Measurements from ENCODE around the gene CDK11B.
"Not testable (repeated sequence)": the region's sequence is repeated elsewhere in the genome, so short reads cannot be mapped to it uniquely, and the experiment has no call there.

Gene CDK11B

DNA sequence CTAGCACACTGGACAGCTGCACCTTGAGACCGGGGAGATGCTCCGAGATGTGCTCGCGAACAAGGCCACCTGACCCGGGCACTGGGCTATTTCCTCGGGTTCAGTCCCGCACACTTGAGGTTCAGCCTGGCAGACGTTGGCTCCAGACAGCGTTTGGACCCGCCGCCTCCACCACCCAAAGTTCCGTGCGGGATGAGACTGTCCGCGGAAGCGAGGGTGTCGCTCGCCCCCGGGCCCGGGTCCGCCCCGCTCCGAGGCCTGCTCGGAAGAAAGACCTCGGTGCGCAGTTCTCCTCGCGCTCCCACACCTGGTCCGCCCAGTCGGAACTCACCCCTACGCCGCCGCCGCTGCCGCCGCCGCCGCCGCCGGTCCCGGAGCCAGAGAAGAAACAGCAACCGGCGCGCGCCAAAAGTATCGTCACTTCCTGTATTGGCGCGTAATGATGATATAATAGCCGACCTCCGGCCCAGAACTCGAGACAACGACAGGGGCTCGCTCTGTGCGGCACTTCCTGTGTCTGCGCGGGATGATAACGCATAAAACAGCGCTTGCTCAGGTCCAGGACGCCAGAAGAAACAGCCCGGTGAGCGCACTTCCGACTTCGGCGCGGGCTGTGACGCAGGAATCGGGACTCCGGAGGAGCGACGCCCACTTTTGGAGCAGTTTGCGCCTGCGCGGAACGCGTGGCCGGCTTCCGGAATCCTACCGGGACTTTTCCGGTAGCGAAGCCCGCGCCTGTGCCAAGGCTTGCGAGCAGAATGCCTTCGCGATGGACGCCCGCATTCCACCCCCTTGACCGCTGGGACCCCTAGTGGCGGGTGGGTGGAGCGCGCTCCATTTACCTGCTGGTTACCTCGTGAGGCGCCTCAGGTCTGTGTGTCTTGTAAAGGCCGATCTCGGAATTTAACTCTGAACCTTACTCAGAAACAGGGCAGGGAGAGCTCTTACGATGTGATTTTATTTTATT, at the start of gene CDK11B:
Gene CDK11B (minus strand): TSS at position 422 of the 967 bp plus-strand sequence. CDS start 1,519 bp downstream, outside the sequence.
- peak; percentile 95 for DNase-seq (ENCODE audit: low read depth)

DNA sequence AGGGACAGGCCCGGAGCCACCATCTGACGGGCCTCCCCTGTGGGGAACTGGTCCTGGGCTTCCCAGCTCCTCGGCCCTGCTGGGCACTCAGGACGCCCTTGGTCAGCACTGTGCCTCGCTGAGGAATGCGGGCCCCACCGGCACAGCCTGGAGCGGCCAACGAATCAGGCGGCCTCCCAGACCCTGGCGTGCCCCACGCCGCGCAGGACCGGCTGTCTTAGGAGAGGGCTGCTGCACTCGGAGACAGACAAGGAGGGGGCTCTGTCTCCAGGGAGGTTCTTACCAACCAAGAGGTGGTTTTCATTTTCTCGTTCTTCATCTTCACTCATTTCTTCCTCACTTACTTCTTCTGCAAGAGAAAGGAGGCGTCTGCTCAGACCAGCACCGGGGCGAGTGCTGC, 49.1 kb upstream of the CDK11B start:
- not testable (repeated sequence) for DNase-seq (ENCODE audit: low read depth)

DNA sequence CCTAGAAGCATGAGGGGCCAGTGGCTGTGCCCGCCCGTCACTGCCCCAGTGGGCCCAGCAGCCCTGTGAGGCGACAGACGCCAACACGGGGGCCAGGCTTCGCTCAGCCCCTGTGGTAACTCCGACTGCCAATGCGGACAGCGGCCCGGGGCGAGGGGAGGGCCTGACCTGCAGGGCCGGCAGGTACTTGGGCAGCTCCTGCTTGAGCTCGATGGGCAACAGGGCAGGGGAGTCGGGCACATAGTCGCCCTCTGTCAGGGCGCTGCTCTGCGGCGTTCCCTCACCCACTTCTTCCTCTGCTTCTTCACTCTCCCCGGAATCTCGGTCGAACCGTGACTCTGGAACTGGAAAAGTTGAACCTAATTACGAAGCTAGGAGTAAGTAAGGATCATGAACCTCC, 48.4 kb upstream of the CDK11B start:
- not testable (repeated sequence) for DNase-seq (ENCODE audit: low read depth)

DNA sequence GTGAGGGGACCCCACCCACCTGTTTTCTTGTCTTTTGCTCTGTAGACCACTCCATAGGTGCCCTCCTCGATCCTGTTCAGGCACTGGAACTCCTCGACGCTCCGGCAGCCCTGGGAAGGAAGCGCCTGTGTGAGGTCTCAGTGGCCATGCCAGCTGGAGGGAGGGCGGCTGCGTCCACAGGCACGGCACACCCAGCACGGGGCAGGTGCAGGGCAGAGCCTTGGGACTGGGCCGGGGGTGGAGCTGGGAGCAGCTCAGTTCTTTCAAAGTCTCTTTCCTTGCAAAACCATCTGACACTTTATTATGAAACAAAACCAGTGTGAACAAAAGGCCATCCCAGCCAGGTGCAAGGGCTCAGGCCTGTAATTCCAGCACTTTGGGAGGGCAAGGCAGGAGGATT, 46.8 kb upstream of the CDK11B start:
- not testable (repeated sequence) for DNase-seq (ENCODE audit: low read depth)

DNA sequence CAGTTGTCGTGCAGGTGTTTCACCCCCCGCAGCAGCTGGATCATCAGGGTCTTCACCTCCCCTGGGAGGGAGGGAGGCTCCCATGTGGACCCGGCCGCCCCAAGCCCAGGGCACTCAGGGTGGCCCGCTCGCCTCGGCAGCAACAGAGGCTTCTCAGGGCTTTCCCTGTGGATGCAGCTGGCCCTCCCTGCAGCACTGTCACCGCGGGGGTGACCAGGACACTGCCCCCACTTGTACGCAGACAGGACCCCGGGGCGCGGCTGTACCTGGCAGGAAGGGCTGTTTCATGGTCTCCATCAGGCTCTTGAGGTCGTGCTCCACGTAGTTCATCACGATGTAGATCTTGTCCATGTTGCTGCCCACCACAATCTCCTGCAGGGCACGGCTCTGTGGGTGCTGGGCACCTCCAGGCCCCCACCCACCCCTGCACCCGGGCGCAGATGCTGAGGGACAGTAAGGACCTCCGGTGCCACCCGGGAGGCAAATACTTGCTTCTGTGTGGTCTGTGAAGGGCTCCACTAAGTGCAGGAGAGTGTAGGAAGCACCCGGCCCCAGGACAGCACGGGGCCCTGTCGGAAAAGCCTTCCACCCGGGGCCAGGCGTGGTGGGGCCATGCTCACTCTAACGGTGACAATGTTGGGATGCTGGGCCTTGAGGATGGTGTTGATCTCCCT, 45.6 kb upstream of the CDK11B start:
- not testable (repeated sequence) for DNase-seq (ENCODE audit: low read depth)

DNA sequence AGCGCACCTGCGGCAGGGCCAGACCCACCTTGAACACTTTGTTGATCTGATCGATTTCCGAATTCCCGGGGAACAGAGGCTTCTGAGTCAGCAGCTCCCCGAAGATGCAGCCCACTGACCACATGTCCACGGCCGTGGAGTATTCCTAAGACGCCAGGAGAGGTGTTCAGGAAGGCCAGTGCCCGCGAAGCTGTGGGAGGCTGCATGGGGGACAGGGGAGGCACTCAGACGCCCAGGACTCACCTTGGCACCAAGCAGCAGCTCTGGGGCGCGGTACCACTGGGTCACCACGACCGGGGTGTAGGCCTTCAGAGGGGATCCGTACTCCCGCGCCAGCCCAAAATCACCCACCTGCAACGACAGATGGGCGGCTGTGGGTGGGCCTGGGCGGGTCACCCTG, 45.0 kb upstream of the CDK11B start:
- no peak for DNase-seq (ENCODE audit: low read depth)

DNA sequence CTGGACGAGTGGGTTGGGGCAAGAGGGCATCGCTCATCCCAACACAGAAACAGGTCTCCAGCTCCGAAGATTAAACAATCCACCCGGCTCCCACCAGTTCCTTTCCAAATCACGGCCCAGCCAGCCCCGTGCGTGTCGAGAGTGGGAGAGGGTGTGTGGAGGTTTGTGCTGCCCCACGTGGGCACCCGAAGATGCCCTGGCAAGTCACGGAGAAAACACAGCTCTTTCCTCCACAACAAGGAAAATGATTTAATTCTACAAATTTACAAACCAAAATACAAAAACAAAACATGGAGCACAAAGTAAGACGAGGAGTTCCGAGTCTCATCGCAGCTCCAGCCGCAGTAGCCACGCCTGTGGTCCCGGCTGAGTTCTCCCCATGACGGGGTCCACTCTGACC, 43.7 kb upstream of the CDK11B start:
- not testable (repeated sequence) for DNase-seq (ENCODE audit: low read depth)

DNA sequence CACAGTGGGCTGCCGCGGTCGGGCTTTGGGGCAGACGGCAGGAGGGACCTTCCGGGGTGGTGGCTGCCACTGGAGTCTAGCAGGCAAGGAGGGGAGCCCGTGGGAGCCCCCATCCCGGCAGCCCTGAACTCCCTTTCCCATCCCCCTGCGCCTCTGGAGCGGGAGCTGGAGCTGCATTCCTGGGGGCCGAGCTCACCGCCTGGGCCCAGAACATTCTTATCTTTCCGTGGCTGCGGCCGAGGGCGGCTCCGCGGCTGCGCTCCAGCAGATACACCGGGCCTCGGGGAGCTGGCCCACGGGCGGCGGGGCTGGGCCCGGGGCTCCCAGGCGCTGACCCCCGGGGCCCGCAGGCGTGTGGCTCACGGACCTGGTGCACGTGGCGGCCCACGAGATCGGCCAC, 41.8 kb upstream of the CDK11B start:
- not testable (repeated sequence) for DNase-seq (ENCODE audit: low read depth)

DNA sequence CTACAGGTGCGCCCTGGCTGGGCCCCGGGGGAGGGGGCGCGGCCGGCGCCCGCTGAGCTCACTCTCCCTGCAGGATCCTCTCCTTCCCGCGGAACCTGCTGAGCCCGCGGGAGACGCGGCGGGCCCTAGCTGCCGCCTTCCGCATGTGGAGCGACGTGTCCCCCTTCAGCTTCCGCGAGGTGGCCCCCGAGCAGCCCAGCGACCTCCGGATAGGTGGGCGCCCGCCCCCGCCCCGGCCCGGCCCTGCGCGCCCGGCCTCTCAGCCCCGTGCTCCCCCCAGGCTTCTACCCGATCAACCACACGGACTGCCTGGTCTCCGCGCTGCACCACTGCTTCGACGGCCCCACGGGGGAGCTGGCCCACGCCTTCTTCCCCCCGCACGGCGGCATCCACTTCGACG, 41.3 kb upstream of the CDK11B start:
- not testable (repeated sequence) for DNase-seq (ENCODE audit: low read depth)

DNA sequence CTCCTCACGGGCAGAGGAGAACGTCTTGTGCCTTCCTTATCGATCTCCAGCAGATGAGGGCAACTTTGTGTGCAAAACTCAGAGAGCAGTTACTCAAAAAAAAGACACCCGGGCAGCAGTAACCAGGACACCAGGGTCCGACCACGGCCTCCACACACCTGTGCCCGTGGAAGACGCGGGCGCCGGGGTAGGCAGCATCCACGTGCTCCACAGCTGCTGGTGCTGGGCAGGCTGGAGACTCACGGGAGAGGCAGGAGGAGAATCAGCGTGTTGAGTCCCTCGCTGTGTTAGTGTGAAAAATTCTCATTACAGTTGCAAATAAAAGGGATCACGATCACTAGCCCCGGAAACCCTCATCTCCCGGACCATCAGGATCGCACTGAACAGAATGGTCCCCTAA, 40.3 kb upstream of the CDK11B start:
- not testable (repeated sequence) for DNase-seq (ENCODE audit: low read depth)

DNA sequence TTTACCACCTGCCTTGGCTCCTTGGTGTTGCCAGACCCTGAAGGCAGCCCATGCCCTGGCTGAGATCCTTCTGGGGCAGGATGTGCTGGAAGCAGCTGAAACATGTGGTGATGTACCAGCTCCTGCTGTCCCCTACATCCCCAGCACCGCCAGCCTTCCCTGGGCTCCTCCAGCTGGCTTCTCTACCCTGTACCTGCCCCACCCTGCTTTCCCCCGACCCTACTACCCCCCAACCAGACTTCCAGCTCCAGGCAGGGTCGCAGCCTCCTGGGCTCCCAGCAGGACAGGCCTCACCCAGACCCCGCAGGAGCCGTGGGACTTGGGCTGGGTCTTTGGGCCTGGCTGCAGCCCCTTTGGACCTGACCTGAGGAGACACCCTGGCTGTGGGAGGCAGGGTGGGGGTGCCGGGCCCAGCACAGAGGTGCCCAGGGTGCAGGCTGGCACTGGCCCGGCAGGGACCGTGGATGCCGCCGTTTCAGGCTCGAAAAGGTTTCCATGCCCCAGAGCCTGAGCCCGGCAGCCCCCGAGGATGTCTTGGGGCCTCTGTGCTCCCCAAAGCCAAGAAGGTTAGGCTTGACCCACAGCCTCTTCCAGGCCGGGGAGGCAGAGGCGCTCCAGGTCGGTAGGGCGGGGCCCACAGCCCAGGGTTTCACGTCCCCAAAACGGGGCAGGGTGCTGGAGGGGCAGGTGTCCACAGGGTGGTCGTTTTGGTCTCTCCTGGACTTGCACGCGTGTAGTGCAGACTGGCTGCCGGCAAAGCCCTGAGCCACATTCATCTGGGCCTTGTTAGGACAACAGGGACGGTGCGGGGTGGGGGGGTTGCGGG, 38.8 kb upstream of the CDK11B start:
- DNase-seq (ENCODE audit: low read depth) = not testable (repeated sequence)

DNA sequence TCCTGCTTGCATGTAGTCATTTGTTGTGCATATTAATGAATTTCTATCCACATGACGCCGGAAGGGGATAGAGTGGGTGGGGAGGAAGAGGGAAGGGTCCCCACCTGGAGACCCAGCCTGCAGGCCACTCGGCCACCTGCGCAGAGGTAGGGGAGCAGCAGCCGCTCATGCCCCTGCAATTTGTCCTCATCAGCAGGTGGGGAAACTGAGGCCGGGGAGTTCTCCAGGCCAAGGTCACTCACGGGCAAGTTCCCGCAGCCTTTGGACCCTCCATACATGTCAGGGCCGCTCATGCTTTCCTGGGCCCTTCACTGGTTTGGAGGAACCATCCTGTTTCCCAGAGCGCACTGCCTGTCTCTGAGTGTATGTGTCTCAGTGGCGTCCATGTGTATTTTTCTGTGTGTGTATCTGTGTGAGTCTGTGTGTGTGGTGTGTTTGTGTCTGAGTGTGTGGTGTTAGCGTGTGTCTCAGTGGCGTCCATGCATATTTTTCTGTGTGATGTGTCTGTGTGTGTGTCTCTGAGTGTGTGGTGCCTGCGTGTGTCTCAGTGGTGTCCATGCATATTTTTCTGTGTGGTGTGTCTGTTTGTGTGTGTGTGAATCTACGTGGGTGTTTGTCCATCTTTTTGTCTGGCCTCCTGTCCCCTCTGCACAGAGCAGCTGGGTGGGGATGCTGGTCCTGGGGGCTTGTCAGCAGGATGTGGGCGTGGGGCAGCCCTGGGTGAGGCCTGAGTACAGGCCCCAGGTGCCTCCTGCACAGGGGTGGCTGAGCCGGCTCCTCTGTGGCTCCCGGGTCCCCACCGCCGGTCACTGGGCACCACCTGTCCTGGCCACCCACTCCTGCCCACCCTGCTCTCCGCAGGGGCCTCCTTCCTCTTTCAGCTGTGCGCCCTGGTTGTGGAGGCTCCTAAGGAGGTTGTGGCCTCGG, 37.9 kb upstream of the CDK11B start:
- DNase-seq (ENCODE audit: low read depth) = not testable (repeated sequence)

DNA sequence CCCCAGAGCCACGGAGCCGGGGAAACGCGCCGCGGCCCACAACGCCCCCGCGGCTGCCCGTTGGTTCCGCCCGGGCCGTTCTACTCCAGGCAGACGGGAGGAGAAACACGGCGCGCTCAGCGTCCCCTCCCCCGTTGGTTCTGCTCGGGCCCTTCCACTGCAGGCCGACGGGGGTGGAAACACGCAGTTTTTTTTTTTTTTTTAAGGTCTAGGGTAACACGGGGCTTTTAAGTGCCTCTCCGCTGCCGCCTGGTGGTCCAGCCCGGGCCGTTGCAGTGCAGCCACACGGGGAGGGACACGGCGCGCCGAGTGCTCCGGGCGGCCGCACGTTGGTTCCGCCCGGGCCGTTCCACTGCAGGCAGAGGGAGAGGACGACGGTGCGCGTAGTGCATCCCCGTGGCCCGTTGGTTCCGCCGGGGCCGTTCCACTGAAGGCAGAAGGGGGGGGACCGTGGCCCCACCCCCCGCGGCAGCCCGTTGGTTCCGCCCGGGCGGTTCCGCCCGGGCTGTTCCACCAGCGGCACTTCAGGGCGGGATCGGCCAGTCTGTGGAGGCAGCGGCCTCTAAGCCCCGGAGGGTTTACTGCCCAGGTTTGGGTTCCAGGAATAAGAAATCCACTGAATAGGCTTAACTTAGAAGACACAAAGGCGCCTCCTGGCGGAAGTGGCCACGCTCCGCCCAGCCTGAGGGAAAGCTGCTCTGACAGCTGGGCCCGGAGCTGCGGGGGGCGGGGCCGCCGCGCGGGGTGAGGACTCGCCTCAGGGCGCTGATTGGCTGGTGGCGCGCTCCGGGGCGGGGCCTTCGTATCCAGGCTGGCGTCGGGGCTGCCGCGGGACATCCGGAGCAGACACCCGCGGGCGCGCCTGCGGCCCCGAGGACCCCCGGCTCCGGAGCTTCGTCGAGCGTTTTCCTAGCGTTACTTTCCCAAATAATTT, 34.2 kb upstream of the CDK11B start, which contains the start of gene SLC35E2B:
Gene SLC35E2B (minus strand): TSS at position 82 of the 934 bp plus-strand sequence. CDS start 16,096 bp downstream, outside the sequence.
- DNase-seq (ENCODE audit: low read depth) = peak; percentile 97

DNA sequence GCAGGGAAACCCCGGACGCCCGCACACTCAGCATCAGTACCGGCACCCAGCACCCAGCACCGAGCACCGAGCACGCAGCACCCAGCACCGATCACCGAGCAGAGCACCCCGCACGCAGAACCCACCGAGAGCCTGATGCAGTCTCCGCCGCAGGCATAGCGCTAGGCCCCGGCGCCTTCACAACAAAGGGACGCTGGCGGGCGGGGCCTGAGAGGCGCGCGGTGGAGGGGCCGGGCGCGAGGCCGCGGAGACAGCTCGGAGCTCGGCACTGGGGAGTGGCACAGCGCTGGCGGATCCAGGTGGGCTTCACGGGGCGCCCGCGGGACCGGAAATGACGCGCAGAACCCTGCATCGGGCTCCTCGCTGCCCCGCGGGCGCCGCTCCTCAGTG, 33.5 kb upstream of the CDK11B start:
- peak; percentile 78 for DNase-seq (ENCODE audit: low read depth)

DNA sequence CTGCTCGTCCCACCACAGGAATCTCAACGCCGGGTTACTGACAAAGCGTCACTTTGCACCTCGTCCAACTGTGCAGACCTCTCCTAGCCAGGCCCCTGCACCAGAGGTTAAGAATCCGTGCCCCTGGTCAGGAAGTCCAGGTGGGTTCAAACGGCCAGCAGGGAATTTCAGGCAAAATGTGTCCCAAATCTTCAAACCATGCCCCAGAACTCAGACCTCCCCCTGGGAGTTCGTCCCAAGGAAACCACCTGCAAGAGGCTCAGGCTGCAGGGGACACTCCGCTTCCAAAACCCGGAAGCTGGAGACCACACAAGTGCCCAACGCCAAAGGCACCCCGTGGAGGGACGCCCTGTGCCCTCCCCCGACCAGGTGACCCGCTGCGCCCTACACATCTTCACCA, 32.6 kb upstream of the CDK11B start:
- not testable (repeated sequence) for DNase-seq (ENCODE audit: low read depth)

DNA sequence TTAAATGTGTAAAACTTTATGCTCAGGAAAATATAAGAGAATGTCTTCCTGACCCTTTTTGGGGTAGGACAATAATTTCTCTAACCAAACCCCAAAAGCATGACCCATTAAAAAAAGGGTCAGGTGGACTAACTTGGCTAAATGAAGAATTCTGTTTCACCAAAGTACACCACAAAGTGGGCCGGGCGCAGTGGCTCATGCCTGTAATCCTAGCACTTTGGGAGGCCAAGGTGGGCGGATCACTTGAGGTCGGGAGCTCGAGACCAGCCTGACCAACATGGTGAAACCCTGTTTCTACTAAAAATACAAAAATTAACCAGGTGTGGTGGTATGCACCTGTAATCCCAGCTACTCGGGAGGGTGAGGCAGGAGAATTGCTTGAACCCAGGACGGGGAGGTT, 30.7 kb upstream of the CDK11B start:
- DNase-seq (ENCODE audit: low read depth) = not testable (repeated sequence)

DNA sequence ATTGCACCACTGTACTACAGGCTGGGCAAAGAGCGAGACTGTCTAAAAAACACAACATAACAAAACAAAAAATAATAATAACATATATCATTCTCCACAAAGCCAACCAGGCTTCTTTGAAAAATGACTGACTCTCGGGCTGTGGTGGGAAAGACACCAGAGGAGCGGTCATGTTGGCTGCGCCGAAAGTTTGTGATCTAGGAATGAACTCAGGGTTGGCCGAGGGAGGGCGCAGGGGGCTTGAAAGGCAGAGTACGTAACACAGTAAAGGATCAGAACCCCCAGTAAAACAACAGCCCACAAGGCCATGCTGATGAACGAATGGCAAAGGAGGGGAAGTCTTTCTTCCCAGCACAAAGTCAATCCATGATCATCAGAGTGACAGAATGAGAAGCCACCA, 29.0 kb upstream of the CDK11B start:
- DNase-seq (ENCODE audit: low read depth) = no peak

DNA sequence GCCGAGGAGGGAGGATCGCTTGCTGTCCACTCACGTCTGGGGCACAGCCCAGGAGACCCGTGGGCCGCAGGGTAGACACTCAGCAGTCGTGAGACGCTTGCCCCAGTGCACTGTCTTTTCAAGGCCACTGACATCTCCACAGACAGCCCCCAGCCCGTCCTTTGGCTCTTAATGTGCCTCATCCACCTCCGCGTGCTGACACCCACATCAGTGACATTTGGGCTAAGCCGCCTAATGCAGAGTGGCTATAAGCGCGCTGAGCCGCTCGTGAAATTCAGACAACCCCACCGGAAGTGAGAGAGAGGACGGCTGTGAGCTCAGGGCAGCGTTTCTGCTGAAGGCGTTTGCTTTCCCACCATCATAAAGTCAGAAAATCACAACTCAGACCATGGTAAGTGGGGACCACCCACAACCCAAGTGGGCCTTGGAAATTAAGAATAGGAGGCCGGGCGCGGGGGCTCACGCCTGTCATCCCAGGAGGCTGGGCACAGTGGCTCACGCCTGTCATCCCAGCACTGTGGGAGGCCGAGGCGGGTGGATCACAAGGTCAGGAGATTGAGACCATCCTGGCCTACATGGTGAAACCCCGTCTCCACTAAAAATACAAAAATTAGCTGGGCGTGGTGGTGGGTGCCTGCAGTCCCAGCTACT, 25.4 kb upstream of the CDK11B start:
- no peak for DNase-seq (ENCODE audit: low read depth)

Data from activated T-helper 1 cell treated with Interleukin-2 at 50 U/mL for 16 hours (primary cell).